BJ (cell line): Measurements from ENCODE around the gene SETD2. TPM values are rescaled to one million over a fixed set of nuclear protein-coding genes. Genes with fewer than 3 reads are reported as not detected.

Source experiments
- CTCF ChIA-PET: fragments of 350-600 bp; formaldehyde crosslinking; extraction: SDS; loops from one replicate; lab custom pipeline; 2021; ENCODE audit warnings: antibody characterized with exemption, inconsistent platforms; lab: Yijun Ruan, JAX
- POLR2A ChIA-PET: fragments of 300-600 bp; sonication (Branson Sonifier 250); formaldehyde crosslinking; extraction: SDS; loops from one replicate; lab custom pipeline; 2021; ENCODE audit warnings: antibody characterized with exemption; lab: Charles Lee
- DNase-seq: peaks from one replicate; pipeline ENCODE4 v3.0.0-alpha.2; 2011; ENCODE audit warnings: low read depth
- H3K27me3 ChIP-seq: 2 replicates; pipeline ENCODE4 v1.6.0; 2011; ENCODE audit warnings: low read length; ENCODE audit not compliant: control insufficient read depth, insufficient read depth
- H3K36me3 ChIP-seq: 2 replicates; pipeline ENCODE4 v1.5.1; 2011; ENCODE audit warnings: low read length; ENCODE audit not compliant: control insufficient read depth, insufficient read depth
- H3K4me3 ChIP-seq: 2 replicates; pipeline ENCODE4 v1.5.1; 2011; ENCODE audit warnings: low read depth, mild to moderate bottlenecking, control low read depth, low read length
- polyA plus RNA-seq: library from polyadenylated mRNA; depleted of rRNA; stranded (reverse); fragments of >200 nt; gene quantifications from 2 replicates; pipeline ENCODE4 v1.2.3, GENCODE V29; 2011
- TF ChIP-seq, protein P1 (sequence below): IDR thresholded peaks from 2 replicates; pipeline ENCODE4 v1.5.1; 2011; ENCODE audit warnings: low read depth, mild to moderate bottlenecking, control low read depth, inconsistent platforms, low read length, moderate library complexity; ENCODE audit not compliant: insufficient read depth

SETD2 gene
- polyA plus RNA-seq, 1 experiment, result 12.9 TPM

- H3K36me3 ChIP-seq, result peaks cover 1% of the 10 kb centered on the region; the same call in 1 of the 2 replicates
- DNase-seq, result no peak
- ChIA-PET POLR2A (no interaction called here), CTCF (interaction anchor here (1.1 kb wide), 1 partner anchor 15 kb away, joined by 3 read pairs; no protein-coding TSS in a partner anchor)
- no peaks in the 10 kb centered on the region for H3K27me3 ChIP-seq
- TF ChIP-seq, protein P1, sequence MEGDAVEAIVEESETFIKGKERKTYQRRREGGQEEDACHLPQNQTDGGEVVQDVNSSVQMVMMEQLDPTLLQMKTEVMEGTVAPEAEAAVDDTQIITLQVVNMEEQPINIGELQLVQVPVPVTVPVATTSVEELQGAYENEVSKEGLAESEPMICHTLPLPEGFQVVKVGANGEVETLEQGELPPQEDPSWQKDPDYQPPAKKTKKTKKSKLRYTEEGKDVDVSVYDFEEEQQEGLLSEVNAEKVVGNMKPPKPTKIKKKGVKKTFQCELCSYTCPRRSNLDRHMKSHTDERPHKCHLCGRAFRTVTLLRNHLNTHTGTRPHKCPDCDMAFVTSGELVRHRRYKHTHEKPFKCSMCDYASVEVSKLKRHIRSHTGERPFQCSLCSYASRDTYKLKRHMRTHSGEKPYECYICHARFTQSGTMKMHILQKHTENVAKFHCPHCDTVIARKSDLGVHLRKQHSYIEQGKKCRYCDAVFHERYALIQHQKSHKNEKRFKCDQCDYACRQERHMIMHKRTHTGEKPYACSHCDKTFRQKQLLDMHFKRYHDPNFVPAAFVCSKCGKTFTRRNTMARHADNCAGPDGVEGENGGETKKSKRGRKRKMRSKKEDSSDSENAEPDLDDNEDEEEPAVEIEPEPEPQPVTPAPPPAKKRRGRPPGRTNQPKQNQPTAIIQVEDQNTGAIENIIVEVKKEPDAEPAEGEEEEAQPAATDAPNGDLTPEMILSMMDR, result no peak
- H3K4me3 ChIP-seq, result no peak overlapping the region
Observed at GRCh38 chr3:47109393-47109792, 54.5 kb downstream of the SETD2 start.

- DNase-seq, result no peak
Observed at GRCh38 chr3:47108546-47108945, 55.4 kb downstream of the SETD2 start.

GRCh38 chr3:47104259-47104658 is 59.7 kb downstream of the SETD2 start:
- TF ChIP-seq, protein P1, result no peak
- POLR2A ChIA-PET, result no interaction called here
- no peak overlapping the region for H3K4me3 ChIP-seq
- H3K36me3 ChIP-seq, result peaks cover 2% of the 10 kb centered on the region
- H3K27me3 ChIP-seq, result no peaks in the 10 kb centered on the region
- CTCF ChIA-PET, result interaction anchor here (0.6 kb wide), 1 partner anchor 196 kb away, joined by 3 read pairs; no protein-coding TSS in a partner anchor
- DNase-seq, result no peak

More at GRCh38 chr3:47108546-47108945, 55.4 kb downstream of the SETD2 start:
- Histone ChIP-seq H3K27me3 (no peaks in the 10 kb centered on the region), H3K36me3 (peaks cover 1% of the 10 kb centered on the region), H3K4me3 (no peak overlapping the region)
- CTCF ChIA-PET, result interaction anchor here (0.9 to 1.1 kb wide), 2 partner anchors 15 to 16 kb away, joined by 3 read pairs; no protein-coding TSS in a partner anchor
- POLR2A ChIA-PET, result interaction anchor here (0.5 kb wide), 1 partner anchor 132 kb away, joined by 3 read pairs; no protein-coding TSS in a partner anchor
- TF ChIP-seq, protein P1, result no peak

DNA sequence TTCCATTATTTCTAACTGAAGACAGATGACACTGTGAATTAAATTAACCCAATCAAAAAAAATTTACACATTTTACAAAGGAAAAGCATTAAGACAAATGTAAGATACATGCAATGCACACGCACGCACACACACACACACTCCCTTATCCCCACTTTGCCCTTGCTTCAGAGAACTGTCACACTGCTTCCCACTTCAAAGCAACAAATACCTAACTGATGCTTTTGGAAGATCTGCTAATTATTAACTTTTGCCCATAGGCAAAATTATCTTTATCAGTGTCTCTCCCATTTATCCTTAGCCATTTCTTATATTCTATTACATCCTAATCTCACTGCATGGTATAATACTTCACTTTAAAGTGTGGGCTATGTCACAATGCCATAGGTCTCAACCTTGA is 60.3 kb downstream of the SETD2 start:
- TF ChIP-seq, protein P1, result no peak
- DNase-seq, result no peak
- ChIA-PET CTCF (no interaction called here), POLR2A (no interaction called here)
- H3K27me3 ChIP-seq, result no peaks in the 10 kb centered on the region
- H3K36me3 ChIP-seq, result peaks cover 2% of the 10 kb centered on the region
- H3K4me3 ChIP-seq, result no peak overlapping the region

- Histone ChIP-seq H3K27me3 (no peaks in the 10 kb centered on the region), H3K36me3 (peaks cover 2% of the 10 kb centered on the region), H3K4me3 (no peak overlapping the region)
- DNase-seq, result no peak
- POLR2A ChIA-PET, result no interaction called here
- CTCF ChIA-PET, result no interaction called here
- TF ChIP-seq, protein P1, result no peak
Observed at GRCh38 chr3:47102081-47102600, 61.8 kb downstream of the SETD2 start.
